Activated T-cell treated with anti-CD3 and anti-CD28 coated beads, Interleukin-2, amount 50 U/mL, for 72 hours (primary cell): ENCODE measurements around the gene KRT17. TPM values are rescaled to one million over a fixed set of nuclear protein-coding genes. Genes with fewer than 3 reads are reported as not detected.
"Not testable (repeated sequence)": the region's sequence is repeated elsewhere in the genome, so short reads cannot be mapped to it uniquely, and the experiment has no call there.

Experiments
- ATAC-seq, 2 donors: fragments of 150-1000 bp; cut with Tn5 transposase; replicated peaks in 1 of 2; 2 replicates each; pipeline ENCODE4 v1.10.0; 2021; ENCODE audit warnings: moderate library complexity in 2 of 2, mild to moderate bottlenecking in 1 of 2
- DNase-seq, 2 donors: peaks; one replicate each; pipeline ENCODE4 v3.0.0; 2021 to 2022; ENCODE audit warnings: mixed read lengths in 1 of 2
- H3K27ac Mint-ChIP-seq: one replicate; pipeline ENCODE4 v1.8.0; 2022; ENCODE audit warnings: mild to moderate bottlenecking, moderate library complexity, mixed read lengths
- H3K27me3 Mint-ChIP-seq: one replicate; pipeline ENCODE4 v1.8.0; 2022; ENCODE audit warnings: low read depth, mixed read lengths
- H3K36me3 Mint-ChIP-seq, 2 donors: one replicate each; pipeline ENCODE4 v1.8.0; 2022; ENCODE audit warnings: mixed read lengths in 2 of 2, mild to moderate bottlenecking in 1 of 2; ENCODE audit not compliant: insufficient read depth in 2 of 2
- H3K4me1 Mint-ChIP-seq: one replicate; pipeline ENCODE4 v1.8.0; 2022; ENCODE audit warnings: low read depth, mixed read lengths
- H3K4me3 Mint-ChIP-seq, 2 donors: one replicate each; pipeline ENCODE4 v1.8.0; 2022; ENCODE audit warnings: mild to moderate bottlenecking in 2 of 2, mixed read lengths in 2 of 2, moderate library complexity in 2 of 2
- H3K9me3 Mint-ChIP-seq, 2 donors: one replicate each; pipeline ENCODE4 v1.8.0; 2022; ENCODE audit warnings: mixed read lengths in 2 of 2
- total RNA-seq, 2 donors: library from RNA; stranded (reverse); gene quantifications; one replicate each; pipeline ENCODE4 v1.2.3, GENCODE V29; 2022

KRT17 gene
- total RNA-seq, 2 donors from 2014 or later, result 0.63 TPM; not detected in 1

DNA sequence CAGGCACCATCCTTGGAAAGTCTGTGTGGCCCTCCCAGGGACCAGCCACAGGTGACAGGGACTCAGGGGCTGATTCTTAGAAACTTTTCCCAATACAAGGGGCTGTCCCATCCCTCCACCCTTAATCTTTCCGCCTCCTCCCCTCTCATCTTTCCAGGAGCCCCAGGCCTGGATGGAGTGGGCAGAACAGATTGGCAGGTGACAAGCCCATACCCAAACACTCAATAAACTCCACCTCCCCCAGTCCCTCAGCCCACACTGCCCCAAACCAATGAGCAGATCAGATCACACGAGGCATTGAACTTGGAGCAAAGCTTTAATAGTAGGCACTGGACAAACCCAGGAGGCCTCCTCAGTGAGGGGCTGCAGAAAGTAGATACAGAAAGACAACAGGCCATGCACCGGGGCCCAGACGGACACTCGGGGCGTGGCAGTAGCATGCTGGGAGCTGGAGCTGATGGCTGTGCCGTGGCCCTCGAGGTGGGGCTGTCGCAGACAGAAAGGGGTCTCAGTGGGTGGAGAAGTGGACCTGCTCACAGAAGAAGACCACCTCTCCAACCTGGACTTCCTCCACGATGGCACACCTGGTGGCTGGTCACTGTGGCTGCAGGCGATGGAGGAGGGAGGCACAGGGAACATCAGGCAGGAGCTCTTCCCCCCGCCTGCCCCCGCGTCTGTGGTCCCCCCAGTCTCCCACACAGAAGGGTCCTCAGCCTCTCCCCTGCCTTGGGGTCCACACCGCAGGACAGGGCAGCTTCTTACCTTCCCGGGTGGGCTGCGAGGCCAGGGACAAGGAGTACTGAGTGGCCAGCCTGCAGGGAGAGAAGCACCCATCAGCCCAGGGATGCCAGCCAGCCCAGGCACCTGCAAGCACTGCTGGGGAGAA, 1.9 kb upstream of the KRT17 start:
- not testable (repeated sequence) for H3K36me3 Mint-ChIP-seq, H3K27ac Mint-ChIP-seq, H3K9me3 Mint-ChIP-seq, H3K4me3 Mint-ChIP-seq, ATAC-seq, DNase-seq, H3K4me1 Mint-ChIP-seq, H3K27me3 Mint-ChIP-seq

DNA sequence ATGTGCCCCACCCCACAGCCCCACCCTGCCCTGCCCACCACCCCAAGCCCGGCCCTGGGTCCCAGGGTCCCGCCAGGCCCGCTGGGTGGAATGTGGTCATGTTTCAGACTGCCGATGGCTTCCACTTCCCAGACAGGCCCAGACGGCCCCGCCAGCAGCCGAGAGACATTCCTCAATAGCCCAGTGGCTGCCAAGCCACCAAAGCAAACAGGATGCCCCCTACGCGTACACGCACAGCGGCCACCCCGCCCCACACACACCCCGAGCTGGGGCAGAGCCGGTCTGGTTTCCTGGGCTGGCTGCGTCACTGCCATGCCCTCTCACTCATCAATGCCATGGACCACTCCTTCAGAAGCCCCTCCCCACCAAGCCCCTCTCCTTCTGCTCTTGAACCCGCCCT, 1.2 kb upstream of the KRT17 start:
- peaks cover 6% of the 10 kb centered on the region for H3K27me3 Mint-ChIP-seq
- H3K36me3 Mint-ChIP-seq, result no peaks in the 10 kb centered on the region
- H3K27ac Mint-ChIP-seq, result no peak overlapping the region
- no peaks in the 10 kb centered on the region for H3K4me1 Mint-ChIP-seq
- H3K4me3 Mint-ChIP-seq, result no peak overlapping the region
- H3K9me3 Mint-ChIP-seq, result no peaks in the 10 kb centered on the region
- DNase-seq (no peak), ATAC-seq (no peak)

DNA sequence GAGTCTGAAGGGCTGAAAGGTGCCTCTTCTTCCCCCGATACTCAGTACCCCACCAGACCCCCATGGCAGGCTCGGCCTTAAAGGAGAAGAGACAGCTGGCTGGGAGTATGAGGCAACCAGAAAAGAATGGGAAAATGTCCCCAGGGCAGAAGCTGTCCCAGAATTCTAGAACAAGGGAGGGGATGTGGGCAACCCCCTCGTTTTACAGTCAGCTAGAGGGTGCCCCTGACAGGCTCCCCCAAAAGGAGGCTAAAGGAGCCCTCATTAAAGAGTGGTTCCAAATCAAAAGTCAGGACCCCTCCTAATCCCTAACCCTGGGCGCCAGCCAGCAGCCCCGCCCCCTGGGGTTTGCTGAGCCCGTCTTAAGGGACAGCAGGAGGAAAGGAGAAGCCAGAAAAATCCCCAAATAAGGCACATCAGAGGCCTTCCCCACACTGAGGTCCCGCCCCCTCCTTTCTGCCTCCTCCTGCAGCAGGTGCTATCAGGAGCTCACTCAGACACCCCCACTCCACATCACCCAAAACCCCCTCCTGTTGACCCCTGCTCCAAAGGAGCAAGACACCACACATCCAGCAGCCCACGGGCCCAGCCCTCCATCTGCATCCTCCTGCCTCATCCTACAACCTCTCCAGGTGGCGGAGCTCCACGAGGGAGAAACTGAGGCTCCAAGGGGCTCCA, 1.1 kb downstream of the KRT17 start:
- not testable (repeated sequence) for H3K27ac Mint-ChIP-seq, ATAC-seq, H3K4me3 Mint-ChIP-seq, H3K4me1 Mint-ChIP-seq, H3K27me3 Mint-ChIP-seq, H3K36me3 Mint-ChIP-seq, H3K9me3 Mint-ChIP-seq, DNase-seq

DNA sequence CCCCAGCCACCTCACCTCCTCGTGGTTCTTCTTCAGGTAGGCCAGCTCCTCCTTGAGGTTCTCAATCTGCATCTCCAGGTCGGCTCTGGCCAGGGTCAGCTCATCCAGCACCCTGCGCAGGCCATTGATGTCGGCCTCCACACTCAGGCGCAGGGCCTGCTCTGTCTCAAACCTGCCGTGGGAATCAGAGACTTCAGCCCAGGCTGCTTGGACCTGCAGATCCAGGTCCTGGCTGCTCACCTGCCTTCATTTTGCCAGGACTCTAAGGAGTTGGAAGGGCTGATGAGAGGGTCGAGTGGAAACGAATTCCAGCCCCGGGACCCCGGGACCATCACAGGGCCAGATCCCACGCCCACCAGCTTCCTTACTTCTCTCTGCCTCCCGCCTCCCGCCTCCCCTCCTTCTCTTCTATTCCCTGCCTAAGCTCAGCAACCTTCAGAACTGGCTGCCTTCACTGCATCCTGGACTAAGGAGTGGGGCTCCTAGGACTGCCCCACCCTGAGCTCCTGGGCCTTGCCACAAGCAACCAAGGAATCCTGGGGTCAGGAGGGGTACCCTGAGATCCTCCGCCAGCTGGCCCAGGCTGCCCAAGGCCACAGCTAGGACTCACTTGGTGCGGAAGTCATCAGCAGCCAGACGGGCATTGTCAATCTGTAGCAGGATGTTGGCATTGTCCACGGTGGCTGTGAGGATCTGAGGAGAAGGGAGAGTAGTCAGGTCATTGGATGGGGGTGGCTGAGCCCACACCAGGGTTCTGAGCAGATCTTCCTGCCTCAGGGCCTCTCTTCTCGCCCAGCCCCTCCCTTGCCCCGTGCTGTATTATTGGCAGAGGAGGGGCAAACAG, 1.8 kb downstream of the KRT17 start:
- ATAC-seq, H3K9me3 Mint-ChIP-seq, H3K4me3 Mint-ChIP-seq, DNase-seq, H3K27me3 Mint-ChIP-seq, H3K4me1 Mint-ChIP-seq, H3K36me3 Mint-ChIP-seq, H3K27ac Mint-ChIP-seq: not testable (repeated sequence)

DNA sequence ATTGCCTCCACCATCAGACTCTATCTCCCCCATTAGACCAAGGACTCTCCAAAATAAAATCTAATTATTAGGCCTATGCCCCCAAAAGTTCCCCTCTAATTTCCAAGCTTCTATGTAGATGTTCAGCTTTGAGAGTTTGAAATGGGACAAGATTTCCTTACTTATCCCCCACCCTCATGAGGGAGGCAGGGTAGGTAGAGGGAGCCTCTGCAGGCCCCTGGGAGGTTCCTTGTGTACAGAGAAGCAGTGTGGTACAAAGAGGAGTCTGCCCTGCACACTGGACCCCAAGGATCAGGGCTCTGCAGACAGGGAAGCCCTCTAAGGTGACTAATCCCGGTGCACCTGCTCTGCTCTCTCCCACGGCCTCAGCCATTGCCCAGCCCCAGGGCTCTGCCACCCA, 2.5 kb downstream of the KRT17 start:
- Mint-ChIP-seq H3K9me3 (no peaks in the 10 kb centered on the region), H3K4me3 (no peak overlapping the region), H3K27ac (no peak overlapping the region), H3K36me3 (no peaks in the 10 kb centered on the region), H3K4me1 (no peaks in the 10 kb centered on the region), H3K27me3 (peaks cover 6% of the 10 kb centered on the region)
- ATAC-seq (no peak), DNase-seq (no peak)

DNA sequence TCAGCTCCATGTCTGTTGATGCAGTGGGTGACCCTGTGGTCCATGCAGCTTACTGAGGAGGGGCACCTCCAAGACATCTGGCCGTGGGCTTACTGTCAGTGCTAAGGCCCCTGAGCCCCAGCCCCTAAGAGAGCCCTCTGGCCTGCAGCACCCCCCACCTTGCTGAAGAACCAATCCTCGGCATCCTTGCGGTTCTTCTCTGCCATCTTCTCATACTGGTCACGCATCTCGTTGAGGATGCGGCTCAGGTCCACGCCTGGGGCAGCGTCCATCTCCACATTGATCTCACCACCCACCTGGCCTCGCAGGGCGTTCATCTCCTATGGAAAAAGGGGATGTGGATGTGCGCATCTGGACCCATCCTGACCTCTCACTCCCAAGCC, 2.9 kb downstream of the KRT17 start:
- DNase-seq, H3K27me3 Mint-ChIP-seq, H3K27ac Mint-ChIP-seq, ATAC-seq, H3K9me3 Mint-ChIP-seq, H3K4me3 Mint-ChIP-seq, H3K36me3 Mint-ChIP-seq, H3K4me1 Mint-ChIP-seq: not testable (repeated sequence)

DNA sequence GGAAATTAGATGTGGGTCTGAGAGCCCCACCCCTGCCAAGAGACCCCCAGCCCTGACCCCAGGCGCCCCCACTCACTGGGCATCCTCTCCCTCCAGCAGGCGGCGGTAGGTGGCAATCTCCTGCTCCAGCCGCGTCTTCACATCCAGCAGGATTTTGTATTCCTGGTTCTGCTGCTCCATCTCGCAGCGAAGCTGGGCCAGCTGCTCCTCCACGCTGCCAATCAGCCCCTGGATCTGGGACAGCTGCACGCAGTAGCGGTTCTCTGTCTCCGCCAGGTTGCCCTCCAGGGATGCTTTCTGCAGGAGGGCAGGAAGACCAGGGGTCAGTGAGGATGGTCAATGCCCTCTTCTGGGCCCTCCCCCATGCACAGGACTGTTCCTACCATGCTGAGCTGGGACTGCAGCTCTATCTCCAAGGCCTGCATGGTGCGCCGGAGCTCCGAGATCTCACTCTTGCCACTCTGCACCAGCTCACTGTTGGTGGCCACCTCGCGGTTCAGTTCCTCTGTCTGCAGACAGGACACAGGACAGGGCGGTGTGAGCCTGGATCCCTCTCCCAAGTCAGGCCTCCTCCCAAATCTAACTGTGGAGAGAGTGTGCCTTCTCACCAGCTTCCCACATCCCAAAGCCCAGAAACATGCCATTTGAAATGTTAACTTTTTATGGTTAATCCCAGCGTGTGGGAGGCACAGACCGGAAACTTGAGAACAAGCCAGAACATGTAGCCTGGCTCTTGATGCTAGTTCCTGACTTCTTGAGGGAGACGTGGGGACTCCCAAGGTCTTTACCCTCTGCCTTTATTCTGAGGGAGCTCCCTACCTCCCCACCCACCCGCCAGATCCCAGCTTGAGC, 3.6 kb downstream of the KRT17 start:
- no peak for DNase-seq
- no peak overlapping the region for H3K27ac Mint-ChIP-seq

DNA sequence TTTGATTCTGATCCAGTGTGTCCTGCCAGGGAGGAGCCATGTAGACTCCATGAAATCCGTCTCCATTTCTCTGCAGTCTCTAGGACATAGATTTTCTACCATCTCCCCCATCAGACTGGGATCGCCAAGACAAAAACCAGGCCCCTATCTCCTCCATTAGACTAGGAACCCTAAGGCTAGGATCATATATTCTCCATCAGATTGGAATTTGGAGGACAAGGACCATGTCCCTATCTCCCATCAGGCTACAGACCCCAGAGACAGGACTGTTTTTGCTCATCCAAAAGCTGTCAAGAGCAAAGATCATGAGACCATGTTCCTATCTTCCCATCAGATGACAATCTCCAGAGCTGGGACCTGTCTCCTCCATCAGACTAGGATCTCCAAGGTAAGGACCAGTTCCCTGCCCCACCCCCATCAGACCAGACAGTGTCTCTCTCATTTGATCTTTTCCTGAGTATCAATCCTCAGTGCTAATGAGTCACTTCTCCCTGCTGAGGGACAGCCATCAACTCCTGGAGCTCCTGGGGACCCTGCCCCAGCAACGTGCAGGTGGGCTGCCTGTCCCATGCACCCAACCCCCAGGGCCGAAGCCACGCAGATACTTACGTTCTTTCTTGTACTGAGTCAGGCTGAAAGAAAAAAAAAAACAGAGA, 4.3 kb downstream of the KRT17 start:
- not testable (repeated sequence) for H3K4me1 Mint-ChIP-seq, DNase-seq, ATAC-seq, H3K27me3 Mint-ChIP-seq, H3K4me3 Mint-ChIP-seq, H3K9me3 Mint-ChIP-seq, H3K27ac Mint-ChIP-seq, H3K36me3 Mint-ChIP-seq

More for the DNA sequence above, 3.6 kb downstream of the KRT17 start:
- no peak for ATAC-seq
- Mint-ChIP-seq H3K9me3 (no peaks in the 10 kb centered on the region), H3K27me3 (no peaks in the 10 kb centered on the region), H3K4me1 (no peaks in the 10 kb centered on the region), H3K4me3 (no peak overlapping the region), H3K36me3 (no peaks in the 10 kb centered on the region)

DNA sequence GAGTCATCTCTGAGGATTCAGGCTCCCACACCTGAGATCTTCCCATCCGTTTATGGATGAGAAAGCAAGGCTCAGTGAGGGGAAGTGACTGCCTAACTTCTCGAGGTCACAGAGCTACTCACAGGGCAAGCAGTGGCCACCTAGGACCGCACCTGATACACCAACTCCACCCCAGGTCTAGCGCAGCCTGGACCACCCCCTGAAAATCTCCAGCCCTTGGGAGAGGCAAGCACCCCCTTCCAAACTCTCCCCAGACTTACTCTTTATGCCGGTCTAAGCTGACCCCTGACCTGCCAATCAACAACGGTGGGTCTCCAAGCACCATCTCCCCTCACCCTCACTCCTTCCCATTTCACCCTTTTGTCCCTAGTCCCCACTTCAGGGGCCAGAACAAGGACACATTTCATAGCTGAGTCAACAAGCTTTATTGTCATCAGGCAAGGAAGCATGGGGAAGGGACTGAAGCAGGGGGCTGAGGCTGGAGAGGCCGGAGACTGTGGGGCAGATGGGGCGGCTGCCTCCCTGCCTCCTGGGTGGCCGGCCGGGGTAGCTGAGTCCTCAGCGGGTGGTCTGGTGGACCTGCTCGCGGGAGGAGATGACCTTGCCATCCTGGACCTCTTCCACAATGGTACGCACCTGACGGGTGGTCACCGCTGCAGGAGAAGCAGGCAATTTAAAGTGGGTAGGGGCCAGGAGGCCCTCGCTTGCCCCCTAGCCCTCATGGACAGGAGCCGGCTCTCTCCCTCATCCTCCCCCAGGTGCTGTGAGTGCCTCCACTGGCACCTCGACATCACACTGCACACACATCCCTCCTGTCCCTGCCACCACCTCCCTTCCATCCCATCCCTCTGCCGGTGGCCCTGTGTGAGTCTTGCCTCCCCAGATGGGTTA, 5.1 kb downstream of the KRT17 start:
- Mint-ChIP-seq H3K4me1 (no peaks in the 10 kb centered on the region), H3K36me3 (no peaks in the 10 kb centered on the region), H3K9me3 (no peaks in the 10 kb centered on the region), H3K27ac (no peak overlapping the region), H3K4me3 (no peak overlapping the region), H3K27me3 (no peaks in the 10 kb centered on the region)
- no peak for ATAC-seq
- no peak for DNase-seq

DNA sequence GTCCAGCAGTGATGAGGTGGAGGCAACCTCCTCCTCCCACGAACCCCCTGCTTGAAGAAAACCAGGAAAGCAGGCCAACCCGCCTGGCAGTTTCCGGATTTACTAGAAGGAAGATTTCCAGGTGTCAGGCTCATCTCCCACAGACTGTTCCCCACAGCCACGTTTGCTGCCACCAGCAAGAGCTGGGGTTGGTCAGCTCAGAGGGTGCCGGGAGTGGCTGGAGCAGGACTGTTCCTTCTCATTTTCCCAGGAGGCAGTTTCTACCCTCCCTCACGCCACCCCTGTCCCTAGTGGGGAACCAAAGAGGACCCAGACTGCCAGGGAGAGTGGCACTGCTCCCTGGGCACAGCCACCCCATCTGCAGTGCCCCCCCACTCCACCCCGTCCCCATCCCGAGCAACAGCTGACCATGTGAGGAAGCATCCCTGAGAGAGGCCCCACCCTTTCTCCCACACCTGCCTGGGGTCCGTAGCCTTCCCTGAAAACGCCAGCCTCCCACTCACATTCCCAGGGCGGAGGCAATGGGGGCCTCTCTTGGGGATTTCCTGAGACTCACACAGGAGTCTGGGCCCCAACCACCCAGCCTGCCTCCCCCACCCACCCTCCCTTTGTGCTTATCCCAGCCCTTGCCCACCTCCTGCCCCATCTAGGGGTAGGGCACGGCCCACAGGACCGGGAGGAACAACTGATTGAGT, 5.9 kb downstream of the KRT17 start:
- Mint-ChIP-seq H3K4me3 (no peak overlapping the region), H3K36me3 (no peaks in the 10 kb centered on the region), H3K4me1 (no peaks in the 10 kb centered on the region), H3K9me3 (no peaks in the 10 kb centered on the region), H3K27me3 (no peaks in the 10 kb centered on the region), H3K27ac (no peak overlapping the region)
- DNase-seq (no peak), ATAC-seq (no peak)

DNA sequence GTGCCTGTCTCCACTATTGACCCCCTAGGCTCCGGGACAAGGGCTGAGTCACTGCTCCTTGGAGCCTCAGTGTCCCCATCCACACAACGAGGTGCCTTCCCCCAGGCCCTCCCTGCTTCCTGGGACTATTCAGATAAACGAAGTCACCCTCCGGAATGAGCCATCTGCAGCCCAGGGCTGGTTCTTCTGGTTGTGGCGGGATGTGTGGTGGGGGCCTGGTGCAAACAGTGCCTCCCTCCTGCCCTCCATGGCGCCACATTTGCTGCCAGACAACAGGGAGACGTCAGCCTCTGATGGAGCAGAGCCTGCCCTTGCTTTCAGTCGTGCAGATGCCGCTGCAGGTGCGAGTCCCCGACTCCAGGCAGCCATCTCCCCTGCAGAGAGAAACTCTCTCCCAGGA, 6.7 kb downstream of the KRT17 start:
- Mint-ChIP-seq H3K4me3 (no peak overlapping the region), H3K27ac (no peak overlapping the region), H3K36me3 (no peaks in the 10 kb centered on the region), H3K9me3 (no peaks in the 10 kb centered on the region), H3K4me1 (no peaks in the 10 kb centered on the region), H3K27me3 (no peaks in the 10 kb centered on the region)
- DNase-seq, result no peak
- no peak for ATAC-seq
